OCI-LY7 (cell line): ENCODE data around the gene GPC3.
"Not testable (repeated sequence)": the region's sequence is repeated elsewhere in the genome, so short reads cannot be mapped to it uniquely, and the experiment has no call there.

Experiments used
- CTCF ChIP-seq: fragments of 200-600 bp; sonication (generic); conservative IDR thresholded peaks from 2 replicates; pipeline ENCODE4 v1.5.1; 2014; ENCODE audit warnings: mild to moderate bottlenecking, antibody characterized with exemption, low read length, moderate library complexity, mixed read lengths
- EZH2phosphoT487 ChIP-seq: fragments of 200-600 bp; sonication (generic); IDR thresholded peaks from 2 replicates; pipeline ENCODE4 v1.6.1; 2018; ENCODE audit warnings: low read depth, borderline replicate concordance, mild to moderate bottlenecking, mixed run types, antibody characterized with exemption, low read length, moderate library complexity, mixed read lengths

- TF ChIP-seq CTCF, EZH2phosphoT487: not testable (repeated sequence)
Observed at GRCh38 chrX:134016309-134016708, 30.9 kb upstream of the GPC3 start.
